Brain microvascular endothelial cell (primary cell): ENCODE data around the gene MYD88.

ENCODE experiments used
- DNase-seq: peaks from one replicate; pipeline ENCODE4 v3.0.0-alpha.2; 2020
- H3K27ac ChIP-seq: fragments of 250-450 bp; sonication (Bioruptor Pico); 2 replicates; pipeline ENCODE4 v1.5.1; 2020; ENCODE audit warnings: mild to moderate bottlenecking, moderate library complexity
- H3K27me3 ChIP-seq: fragments of 250-450 bp; sonication (Bioruptor Pico); replicated peaks from 2 replicates; pipeline ENCODE4 v1.5.1; 2020; ENCODE audit warnings: mild to moderate bottlenecking
- H3K36me3 ChIP-seq: fragments of 250-450 bp; sonication (Bioruptor Pico); replicated peaks from 2 replicates; pipeline ENCODE4 v1.5.1; 2020; ENCODE audit warnings: mild to moderate bottlenecking
- H3K4me3 ChIP-seq: 2 replicates; pipeline ENCODE4 v1.5.1; 2011; ENCODE audit warnings: low read depth, mild to moderate bottlenecking, control low read depth, low read length, moderate library complexity
- CTCF ChIP-seq: IDR thresholded peaks from 2 replicates; pipeline ENCODE4 v1.5.1; 2011; ENCODE audit warnings: low read depth, mild to moderate bottlenecking, moderate library complexity, low read length, control low read depth, inconsistent platforms; ENCODE audit errors: missing control alignments
- in situ Hi-C: cut with HindIII; loops from 2 replicates; pipeline ENCODE4 v1.10.0; 2017; ENCODE audit warnings: low sequenced_read_pairs, low pct_ligation_motif_present

Gene MYD88

GRCh38 chr3:38110314-38111050, 28.0 kb upstream of the MYD88 start:
- in situ Hi-C loops: no loop called here
- Histone ChIP-seq H3K4me3 (no peak overlapping the region), H3K36me3 (no peaks in the 10 kb centered on the region), H3K27me3 (no peaks in the 10 kb centered on the region), H3K27ac (no peak overlapping the region)
- TF ChIP-seq CTCF: no peak
- DNase-seq: no peak

GRCh38 chr3:38111201-38111600, 27.3 kb upstream of the MYD88 start:
- in situ Hi-C loops: no loop called here
- Histone ChIP-seq H3K27me3 (no peaks in the 10 kb centered on the region), H3K36me3 (no peaks in the 10 kb centered on the region), H3K27ac (no peak overlapping the region), H3K4me3 (no peak overlapping the region)
- TF ChIP-seq CTCF: no peak
- no peak for DNase-seq

- no peak for DNase-seq
- H3K36me3 ChIP-seq: no peaks in the 10 kb centered on the region
- no peak overlapping the region for H3K27ac ChIP-seq
- no peak overlapping the region for H3K4me3 ChIP-seq
- H3K27me3 ChIP-seq: no peaks in the 10 kb centered on the region
- no peak for TF ChIP-seq CTCF
- in situ Hi-C loops: no loop called here
These were observed 26.6 kb upstream of the MYD88 start for GRCh38 chr3:38111696-38112377.

DNA sequence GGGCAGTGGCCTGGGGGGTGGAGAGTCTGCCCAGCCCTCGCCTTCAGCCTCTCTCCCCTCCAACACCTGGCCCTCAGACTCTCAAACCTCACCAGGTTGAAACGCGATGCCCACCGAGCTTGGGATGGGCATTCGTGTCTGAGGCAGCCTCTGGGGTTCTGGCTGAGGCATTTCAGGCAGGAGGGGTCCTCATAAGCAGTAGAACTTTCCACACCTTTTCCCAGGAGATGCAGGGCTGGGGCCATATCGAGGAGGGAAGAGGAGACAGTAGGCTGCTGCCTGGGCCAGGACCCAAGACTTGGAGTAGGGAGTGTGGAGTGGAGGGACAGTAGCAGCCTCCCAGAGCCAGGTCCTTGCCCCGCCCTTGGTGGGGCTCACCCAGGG, 26.1 kb upstream of the MYD88 start:
- in situ Hi-C loops: no loop called here
- Histone ChIP-seq H3K27ac (no peak overlapping the region), H3K4me3 (no peak overlapping the region), H3K27me3 (no peaks in the 10 kb centered on the region), H3K36me3 (no peaks in the 10 kb centered on the region)
- no peak for DNase-seq
- TF ChIP-seq CTCF: no peak

GRCh38 chr3:38114052-38114874, 24.2 kb upstream of the MYD88 start:
- in situ Hi-C loops: no loop called here
- DNase-seq: no peak
- Histone ChIP-seq H3K27ac (no peak overlapping the region), H3K27me3 (no peaks in the 10 kb centered on the region), H3K4me3 (no peak overlapping the region), H3K36me3 (no peaks in the 10 kb centered on the region)
- TF ChIP-seq CTCF: no peak
